Activated CD4-positive, alpha-beta T cell treated with anti-CD3 and anti-CD28 coated beads, Interleukin-2, amount 50 U/mL, for 16 hours (primary cell): ENCODE data around the gene FCMR.

Experiments
- DNase-seq: peaks from one replicate; pipeline ENCODE4 v3.0.0-alpha.2; 2020

FCMR gene

GRCh38 chr1:206898089-206898914 lies 23.4 kb downstream of the FCMR start:
- no peak for DNase-seq

DNA sequence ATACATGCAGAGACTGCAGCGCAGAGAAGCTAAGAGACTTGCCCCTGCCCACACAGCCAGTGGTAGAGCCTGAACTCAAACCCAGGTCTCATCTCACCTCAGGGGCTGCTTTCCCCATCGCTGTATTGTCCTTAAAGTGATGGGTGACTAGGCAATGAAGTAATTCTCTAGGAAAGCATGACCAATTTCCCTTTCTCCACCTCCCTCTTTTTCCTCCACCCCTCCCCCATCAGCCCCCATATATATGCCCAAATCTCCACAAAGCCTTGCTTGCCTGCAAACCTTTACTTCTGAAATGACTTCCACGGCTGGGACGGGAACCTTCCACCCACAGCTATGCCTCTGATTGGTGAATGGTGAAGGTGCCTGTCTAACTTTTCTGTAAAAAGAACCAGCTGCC lies 24.6 kb downstream of the FCMR start, which contains the start of gene IL24:
TSS of gene IL24 (plus strand) at position 269 of the 400 bp plus-strand sequence. CDS start 390 bp downstream, outside the sequence.
- peak; percentile 40 for DNase-seq

DNA sequence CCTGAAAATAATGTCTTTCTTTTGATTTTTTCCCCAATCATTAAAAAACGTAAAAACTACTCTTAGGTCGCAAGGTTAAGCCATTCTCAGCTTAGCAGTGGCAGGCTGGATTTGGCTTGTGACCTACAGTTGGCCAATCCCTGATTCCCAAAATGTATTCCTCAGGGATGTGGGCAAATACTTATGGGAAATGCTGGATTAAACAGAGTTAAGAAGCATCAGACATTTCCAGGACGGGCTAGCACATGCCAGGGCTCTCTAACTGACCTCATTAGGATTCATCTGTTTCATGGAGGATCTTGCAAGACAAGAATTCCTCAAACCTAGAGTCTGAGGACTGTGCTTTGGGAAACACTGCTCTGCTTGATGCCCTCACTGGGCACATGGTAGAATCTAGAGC lies 25.5 kb downstream of the FCMR start:
- DNase-seq, result no peak

DNA sequence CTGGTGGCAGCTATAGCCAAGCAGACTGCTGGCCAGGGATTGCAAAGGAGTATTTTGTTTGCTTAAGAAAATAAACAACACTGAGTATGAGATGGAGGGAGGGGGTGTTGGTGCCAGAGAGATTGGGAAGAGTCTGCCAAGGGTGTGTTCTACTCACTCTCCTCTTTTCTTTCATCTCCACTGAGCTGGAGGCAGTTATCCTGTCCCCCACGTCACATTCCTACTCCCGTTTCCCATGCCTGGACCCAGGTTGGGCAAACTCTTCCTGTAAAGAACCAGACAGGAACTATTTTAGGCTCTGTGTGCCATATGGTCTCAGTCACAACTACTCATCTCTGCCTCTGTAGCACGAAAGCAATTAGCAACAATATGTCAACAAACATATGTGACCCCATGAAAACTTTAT lies 25.9 kb downstream of the FCMR start:
- no peak for DNase-seq

DNA sequence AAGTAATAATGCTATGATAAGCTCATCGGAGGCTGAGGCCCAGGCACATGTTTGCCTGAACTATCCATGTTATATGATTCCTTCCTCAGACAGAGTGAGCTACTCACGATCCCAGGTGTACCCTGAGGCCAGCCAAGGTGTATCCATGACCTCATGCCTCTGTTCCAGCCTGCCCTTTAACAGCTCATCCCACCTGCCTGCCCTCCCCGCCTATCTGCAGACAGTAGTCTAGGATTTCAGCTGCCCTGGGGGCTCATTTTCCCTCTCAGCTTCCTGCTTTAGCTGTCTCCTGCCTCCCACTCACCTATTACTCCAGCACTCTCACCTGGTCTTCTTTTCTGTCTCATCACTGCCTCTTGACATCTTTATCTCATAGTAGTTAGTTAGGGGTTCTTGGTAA lies 26.4 kb downstream of the FCMR start:
- DNase-seq, result no peak

- DNase-seq, result no peak
Measured at GRCh38 chr1:206893380-206893779, 28.4 kb downstream of the FCMR start.

GRCh38 chr1:206892351-206892984 lies 29.3 kb downstream of the FCMR start:
- no peak for DNase-seq

DNA sequence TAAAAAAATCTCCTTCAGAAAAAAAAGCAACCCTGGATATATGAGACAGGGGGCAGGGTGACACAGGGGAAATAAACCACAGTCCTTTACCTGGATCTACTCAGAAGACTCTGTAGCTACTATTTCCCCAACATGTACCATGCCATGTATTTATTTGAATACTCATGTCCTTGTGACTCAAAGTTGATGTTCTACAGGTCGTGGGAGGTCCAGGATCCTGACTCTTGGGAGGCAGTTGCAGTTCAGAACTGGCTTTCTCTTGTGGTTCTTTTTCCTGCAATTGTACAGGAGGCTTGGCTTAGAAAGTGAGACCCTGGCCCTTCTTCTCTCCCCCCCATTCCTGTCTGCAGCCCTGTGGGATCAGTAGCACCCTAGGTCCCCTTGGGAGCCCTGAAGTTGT lies 30.3 kb downstream of the FCMR start:
- DNase-seq, result no peak

- DNase-seq, result no peak
Measured at GRCh38 chr1:206890125-206891060, 31.3 kb downstream of the FCMR start.

- no peak for DNase-seq
Measured at GRCh38 chr1:206887701-206888100, 34.0 kb downstream of the FCMR start.

GRCh38 chr1:206886831-206887230 lies 34.9 kb downstream of the FCMR start:
- no peak for DNase-seq

DNA sequence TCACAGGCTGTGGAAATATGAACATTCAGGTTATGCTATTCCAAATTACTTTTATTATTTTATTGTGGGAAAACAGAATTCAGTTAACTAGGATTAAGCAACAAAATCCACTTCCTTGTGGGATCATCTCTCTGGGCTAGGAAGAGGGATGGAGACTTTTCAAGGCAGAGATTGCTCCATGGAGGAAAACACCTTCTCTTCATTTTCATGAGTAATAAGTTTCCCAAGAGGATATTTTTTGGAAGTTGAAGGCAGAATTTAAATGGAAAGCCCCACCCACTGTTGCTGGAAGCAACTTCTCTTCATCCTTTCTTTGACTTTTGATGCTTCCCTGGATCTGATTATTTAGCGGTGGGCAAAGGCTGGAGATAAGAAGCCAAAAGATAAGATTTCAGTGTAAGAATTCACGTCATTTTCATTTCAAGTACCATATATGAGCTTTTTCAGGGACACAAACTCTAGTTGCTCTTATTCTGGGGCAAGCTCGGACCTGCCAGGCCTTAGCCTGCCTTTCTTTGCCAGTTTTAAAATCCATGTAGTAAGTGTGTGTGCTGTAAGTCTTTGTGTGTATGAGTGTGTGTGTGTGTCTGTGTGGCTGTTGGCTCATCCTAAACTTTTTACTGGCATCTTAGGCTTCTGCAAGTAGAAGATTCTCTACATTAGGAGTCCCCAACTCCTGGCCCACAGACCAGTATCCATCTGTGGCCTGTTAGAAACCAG lies 36.2 kb downstream of the FCMR start:
- DNase-seq, result no peak

DNA sequence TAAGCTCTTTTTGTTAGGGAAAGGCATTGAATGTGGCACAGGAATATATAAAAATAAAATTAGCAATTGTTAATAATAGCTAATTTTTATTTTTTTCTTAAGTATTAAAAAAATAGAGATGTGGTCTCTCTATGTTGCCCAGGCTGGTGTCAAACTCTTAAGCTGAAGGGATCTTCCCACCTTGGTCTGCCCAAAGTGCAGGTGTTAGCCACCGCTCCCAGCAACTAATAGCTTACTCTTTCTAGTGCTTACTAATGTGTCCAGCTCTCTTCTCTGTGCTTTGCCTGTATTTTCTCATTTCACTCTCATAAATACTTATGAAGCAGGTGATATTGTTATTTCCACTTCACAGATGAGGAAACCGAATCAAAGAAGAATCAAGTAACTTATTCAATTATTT lies 37.9 kb downstream of the FCMR start:
- DNase-seq, result no peak

DNA sequence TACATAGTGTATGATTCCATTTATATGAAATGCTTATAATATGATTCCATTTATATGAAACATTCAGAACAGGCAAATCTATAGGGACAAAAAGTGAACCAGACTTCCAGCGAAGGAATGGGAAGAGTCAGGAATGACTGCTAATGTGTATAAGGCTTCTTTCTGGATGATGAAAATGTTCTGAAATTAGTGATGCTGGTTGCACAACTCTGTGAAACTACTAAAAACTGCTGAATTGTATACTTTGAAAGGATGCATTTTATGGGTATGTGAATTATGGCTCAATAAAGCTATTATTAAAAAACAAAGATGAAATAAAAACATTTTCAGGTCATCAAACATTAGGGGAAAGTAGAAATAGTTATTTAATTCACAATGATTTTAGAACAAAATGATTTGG lies 38.6 kb downstream of the FCMR start:
- no peak for DNase-seq

- DNase-seq, result no peak
Measured at GRCh38 chr1:206882555-206882954, 39.2 kb downstream of the FCMR start.

GRCh38 chr1:206880314-206880713 lies 41.4 kb downstream of the FCMR start:
- DNase-seq, result no peak

DNA sequence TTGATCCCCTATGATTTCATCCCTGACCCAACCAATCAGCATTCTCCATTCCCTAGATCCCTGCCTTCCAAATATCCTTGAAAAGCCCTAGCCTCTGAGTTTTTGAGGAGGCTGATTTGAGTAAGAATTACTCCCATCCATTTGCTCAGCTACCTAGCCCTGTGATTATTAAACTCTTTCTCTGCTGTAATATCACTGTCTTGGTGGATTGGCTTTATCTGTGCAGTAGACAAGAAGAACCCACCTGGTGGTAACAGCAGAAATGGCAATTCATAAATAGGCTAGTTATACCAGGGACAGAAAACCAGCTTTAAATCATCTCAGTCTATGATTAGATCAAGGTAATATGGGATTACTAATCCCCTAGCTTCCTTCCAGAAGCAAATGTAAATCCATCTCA lies 43.3 kb downstream of the FCMR start:
- DNase-seq, result no peak

DNA sequence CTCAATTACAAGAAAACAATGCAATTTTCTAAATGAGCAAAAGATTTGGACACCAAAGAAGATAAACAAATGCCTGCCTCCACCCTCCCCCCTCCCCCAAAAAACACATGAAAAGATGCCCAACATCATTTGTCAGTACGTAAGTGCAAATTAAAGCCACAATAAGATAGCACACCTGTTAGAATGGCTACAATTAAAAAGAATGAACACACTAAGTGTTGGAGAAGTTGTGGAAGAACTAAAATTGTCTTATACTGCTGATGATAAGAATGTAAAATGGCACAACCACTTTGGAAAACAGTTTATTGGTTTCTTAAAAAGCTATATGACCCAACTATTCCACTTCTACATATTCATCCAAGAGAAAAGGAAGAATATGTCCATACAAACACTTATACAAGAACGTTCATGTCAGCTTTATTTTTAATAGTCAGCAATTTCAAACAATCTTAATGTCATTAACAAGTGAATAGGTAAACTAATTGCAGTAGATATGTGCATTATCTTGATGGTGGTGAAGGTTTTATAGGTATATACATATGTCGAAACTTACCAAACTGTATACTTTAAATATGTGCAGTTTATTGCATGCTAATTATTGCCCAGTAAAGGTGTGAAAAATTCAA lies 45.9 kb downstream of the FCMR start:
- no peak for DNase-seq

DNA sequence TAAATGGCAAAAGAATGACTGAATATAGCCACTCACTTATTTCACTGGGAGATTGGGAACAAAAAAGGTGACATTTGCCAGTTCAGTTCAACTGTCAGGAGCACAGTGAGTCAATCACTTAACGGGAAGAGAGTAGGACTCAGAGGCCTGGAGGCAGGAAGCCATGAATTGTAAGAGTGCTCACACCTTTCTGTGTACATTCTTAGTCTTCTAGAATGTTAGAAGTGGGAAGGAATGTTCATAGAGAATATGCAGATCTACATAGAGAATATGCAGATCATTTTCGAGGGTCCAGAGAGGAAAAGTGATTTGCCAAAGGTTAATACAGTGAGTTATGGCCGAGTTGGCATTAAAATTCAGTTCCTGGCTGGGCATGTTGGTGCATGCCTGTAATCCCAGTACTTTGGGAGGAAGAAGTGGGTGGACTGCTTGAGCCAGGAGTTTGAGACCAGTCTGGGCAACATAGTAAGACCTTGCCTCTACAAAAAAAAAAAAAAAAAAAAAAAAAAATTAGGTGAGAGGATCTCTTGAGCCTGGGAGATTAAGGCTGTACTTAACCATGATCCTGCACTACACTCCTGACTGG lies 48.0 kb downstream of the FCMR start:
- no peak for DNase-seq

GRCh38 chr1:206872139-206872538 lies 49.6 kb downstream of the FCMR start:
- DNase-seq, result no peak

DNA sequence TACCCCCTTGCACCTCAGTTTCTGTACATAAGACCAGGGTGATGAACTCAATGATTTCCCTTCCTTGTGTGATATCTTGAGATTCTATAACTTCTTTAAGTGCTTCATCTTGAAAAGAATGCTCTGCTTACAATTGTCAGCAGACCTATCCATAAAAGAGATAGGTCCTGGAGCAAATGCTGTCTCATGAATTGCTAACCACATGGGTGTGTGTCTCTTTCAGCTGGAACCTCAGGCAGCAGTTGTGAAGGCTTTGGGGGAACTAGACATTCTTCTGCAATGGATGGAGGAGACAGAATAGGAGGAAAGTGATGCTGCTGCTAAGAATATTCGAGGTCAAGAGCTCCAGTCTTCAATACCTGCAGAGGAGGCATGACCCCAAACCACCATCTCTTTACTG lies 53.5 kb downstream of the FCMR start:
- DNase-seq, result no peak

GRCh38 chr1:206867716-206868115 lies 54.0 kb downstream of the FCMR start:
- no peak for DNase-seq
